ENCODE data around the gene BCO1.

BCO1 gene

DNA sequence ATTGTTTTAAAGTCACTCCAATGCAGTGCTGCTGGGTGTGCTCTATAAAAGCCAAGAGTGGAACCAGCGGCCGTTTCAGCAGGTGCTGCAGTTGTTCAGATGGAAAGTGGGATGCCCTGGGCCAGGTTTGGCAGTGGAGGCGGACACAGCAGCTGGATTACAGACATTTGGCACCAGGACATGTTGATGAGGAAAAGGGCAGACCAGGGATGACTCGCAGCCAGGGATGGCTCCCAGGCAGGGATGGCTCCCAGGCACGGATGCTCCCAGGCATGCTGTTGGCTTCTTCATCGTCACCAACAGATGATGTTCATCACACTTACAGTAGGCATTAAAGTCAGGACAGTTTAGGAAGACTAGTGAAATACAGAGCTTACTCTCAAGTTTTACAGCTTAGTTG, 86.3 kb downstream of the BCO1 start (continued):
- no peak for TF ChIP-seq CSRNP3 (CRISPR knock-in tag; IDR thresholded peaks at IDR 0.05)
- TF ChIP-seq BACH2 (CRISPR knock-in tag; IDR thresholded peaks at IDR 0.05; ENCODE audit: borderline replicate concordance): no peak
- TF ChIP-seq ZFP30 (CRISPR knock-in tag; IDR thresholded peaks at IDR 0.05): no peak
- no peak for TF ChIP-seq PATZ1 (CRISPR knock-in tag; IDR thresholded peaks at IDR 0.05; ENCODE audit: borderline replicate concordance)
- TF ChIP-seq RARB (CRISPR knock-in tag; IDR thresholded peaks at IDR 0.05): no peak
- TF ChIP-seq ZNF565 (CRISPR knock-in tag; conservative IDR thresholded peaks at IDR 0.05; ENCODE audit: low read depth): no peak
- no peak for TF ChIP-seq GLIS3 (CRISPR knock-in tag; IDR thresholded peaks at IDR 0.05)
- TF ChIP-seq POU6F1 (CRISPR knock-in tag; IDR thresholded peaks at IDR 0.05; ENCODE audit: borderline replicate concordance, low read depth): no peak
- no peak for TF ChIP-seq SNAI2 (CRISPR knock-in tag; IDR thresholded peaks at IDR 0.05)
- no peak for TF ChIP-seq TCF4 (CRISPR knock-in tag; IDR thresholded peaks at IDR 0.05; ENCODE audit: borderline replicate concordance)
- no peak for TF ChIP-seq ZFP3 (CRISPR knock-in tag; IDR thresholded peaks at IDR 0.05)

GRCh38 chr16:81327011-81327410, 88.5 kb downstream of the BCO1 start:
- ATAC-seq: no peak
- no peak for TF ChIP-seq ZNF70 (CRISPR knock-in tag; IDR thresholded peaks at IDR 0.05)
- no peak for TF ChIP-seq GLIS3 (CRISPR knock-in tag; IDR thresholded peaks at IDR 0.05)
- no peak for TF ChIP-seq ZFP3 (CRISPR knock-in tag; IDR thresholded peaks at IDR 0.05)
- TF ChIP-seq CSRNP3 (CRISPR knock-in tag; IDR thresholded peaks at IDR 0.05): no peak
- TF ChIP-seq ZNF565 (CRISPR knock-in tag; conservative IDR thresholded peaks at IDR 0.05; ENCODE audit: low read depth): no peak
- no peak for TF ChIP-seq ZNF8 (CRISPR knock-in tag; IDR thresholded peaks at IDR 0.05)
- TF ChIP-seq ISL1 (CRISPR knock-in tag; IDR thresholded peaks at IDR 0.05): no peak
- no peak for TF ChIP-seq TCF4 (CRISPR knock-in tag; IDR thresholded peaks at IDR 0.05; ENCODE audit: borderline replicate concordance)
- TF ChIP-seq BACH2 (CRISPR knock-in tag; IDR thresholded peaks at IDR 0.05; ENCODE audit: borderline replicate concordance): no peak
- TF ChIP-seq RARB (CRISPR knock-in tag; IDR thresholded peaks at IDR 0.05): no peak
- no peak for TF ChIP-seq PATZ1 (CRISPR knock-in tag; IDR thresholded peaks at IDR 0.05; ENCODE audit: borderline replicate concordance)
- no peak for TF ChIP-seq ESRRG (CRISPR knock-in tag; IDR thresholded peaks at IDR 0.05)
- no peak for TF ChIP-seq PPARA (CRISPR knock-in tag; IDR thresholded peaks at IDR 0.05; ENCODE audit: borderline replicate concordance)
- no peak for TF ChIP-seq SNAI2 (CRISPR knock-in tag; IDR thresholded peaks at IDR 0.05)
- TF ChIP-seq, protein P1, sequence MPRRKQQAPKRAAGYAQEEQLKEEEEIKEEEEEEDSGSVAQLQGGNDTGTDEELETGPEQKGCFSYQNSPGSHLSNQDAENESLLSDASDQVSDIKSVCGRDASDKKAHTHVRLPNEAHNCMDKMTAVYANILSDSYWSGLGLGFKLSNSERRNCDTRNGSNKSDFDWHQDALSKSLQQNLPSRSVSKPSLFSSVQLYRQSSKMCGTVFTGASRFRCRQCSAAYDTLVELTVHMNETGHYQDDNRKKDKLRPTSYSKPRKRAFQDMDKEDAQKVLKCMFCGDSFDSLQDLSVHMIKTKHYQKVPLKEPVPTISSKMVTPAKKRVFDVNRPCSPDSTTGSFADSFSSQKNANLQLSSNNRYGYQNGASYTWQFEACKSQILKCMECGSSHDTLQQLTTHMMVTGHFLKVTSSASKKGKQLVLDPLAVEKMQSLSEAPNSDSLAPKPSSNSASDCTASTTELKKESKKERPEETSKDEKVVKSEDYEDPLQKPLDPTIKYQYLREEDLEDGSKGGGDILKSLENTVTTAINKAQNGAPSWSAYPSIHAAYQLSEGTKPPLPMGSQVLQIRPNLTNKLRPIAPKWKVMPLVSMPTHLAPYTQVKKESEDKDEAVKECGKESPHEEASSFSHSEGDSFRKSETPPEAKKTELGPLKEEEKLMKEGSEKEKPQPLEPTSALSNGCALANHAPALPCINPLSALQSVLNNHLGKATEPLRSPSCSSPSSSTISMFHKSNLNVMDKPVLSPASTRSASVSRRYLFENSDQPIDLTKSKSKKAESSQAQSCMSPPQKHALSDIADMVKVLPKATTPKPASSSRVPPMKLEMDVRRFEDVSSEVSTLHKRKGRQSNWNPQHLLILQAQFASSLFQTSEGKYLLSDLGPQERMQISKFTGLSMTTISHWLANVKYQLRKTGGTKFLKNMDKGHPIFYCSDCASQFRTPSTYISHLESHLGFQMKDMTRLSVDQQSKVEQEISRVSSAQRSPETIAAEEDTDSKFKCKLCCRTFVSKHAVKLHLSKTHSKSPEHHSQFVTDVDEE (CRISPR knock-in tag; IDR thresholded peaks at IDR 0.05): no peak
- TF ChIP-seq, protein P2, sequence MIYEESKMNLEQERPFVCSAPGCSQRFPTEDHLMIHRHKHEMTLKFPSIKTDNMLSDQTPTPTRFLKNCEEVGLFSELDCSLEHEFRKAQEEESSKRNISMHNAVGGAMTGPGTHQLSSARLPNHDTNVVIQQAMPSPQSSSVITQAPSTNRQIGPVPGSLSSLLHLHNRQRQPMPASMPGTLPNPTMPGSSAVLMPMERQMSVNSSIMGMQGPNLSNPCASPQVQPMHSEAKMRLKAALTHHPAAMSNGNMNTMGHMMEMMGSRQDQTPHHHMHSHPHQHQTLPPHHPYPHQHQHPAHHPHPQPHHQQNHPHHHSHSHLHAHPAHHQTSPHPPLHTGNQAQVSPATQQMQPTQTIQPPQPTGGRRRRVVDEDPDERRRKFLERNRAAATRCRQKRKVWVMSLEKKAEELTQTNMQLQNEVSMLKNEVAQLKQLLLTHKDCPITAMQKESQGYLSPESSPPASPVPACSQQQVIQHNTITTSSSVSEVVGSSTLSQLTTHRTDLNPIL (CRISPR knock-in tag; IDR thresholded peaks at IDR 0.05; ENCODE audit: low read depth): no peak
- no peak for TF ChIP-seq ZC3H10 (CRISPR knock-in tag; IDR thresholded peaks at IDR 0.05)
